K562 (cell line): ENCODE data around the gene ZFYVE27.

ENCODE experiments used
- KDM1A ChIP-seq, 2 experiments: fragments of 450-650 bp; IDR thresholded peaks; 2 replicates each; pipeline ENCODE4 v1.6.1; 2016; ENCODE audit warnings: mild to moderate bottlenecking in 2 of 2
- ZNF143 ChIP-seq: sonication (generic); formaldehyde crosslinking; IDR thresholded peaks from 2 replicates; pipeline ENCODE4 v1.9.0; 2022; ENCODE audit warnings: mild to moderate bottlenecking, missing genetic modification reagents

- no peak for TF ChIP-seq KDM1A (IDR thresholded peaks at IDR 0.05)
- no peak for TF ChIP-seq ZNF143
These were observed 18.2 kb upstream of the ZFYVE27 start for GRCh38 chr10:97718659-97719142.
